SK-N-SH treated with all-trans-retinoic acid at 6 μM for 48 hours (cell line): Measurements from ENCODE around the gene NARS2.

Source experiments
- ATAC-seq: fragments of 200-7000 bp; cut with Tn5 transposase; 3 replicates; pipeline ENCODE4 v1.9.1; 2020; ENCODE audit warnings: mild to moderate bottlenecking, moderate library complexity
- BACH2 ChIP-seq: fragments of 250-450 bp; sonication (Bioruptor Pico); IDR thresholded peaks from 2 replicates; pipeline ENCODE4 v1.9.0; 2021; ENCODE audit warnings: mild to moderate bottlenecking, borderline replicate concordance
- CREB5 ChIP-seq: fragments of 250-450 bp; sonication (Bioruptor Pico); IDR thresholded peaks from 2 replicates; pipeline ENCODE4 v1.5.1; 2020; ENCODE audit warnings: low read depth, mild to moderate bottlenecking, moderate library complexity
- CSDC2 ChIP-seq: fragments of 250-450 bp; sonication (Bioruptor Pico); IDR thresholded peaks from 2 replicates; pipeline ENCODE4 v1.5.0; 2020; ENCODE audit warnings: mild to moderate bottlenecking, moderate library complexity
- CSRNP3 ChIP-seq: fragments of 250-450 bp; sonication (Bioruptor Pico); IDR thresholded peaks from 2 replicates; pipeline ENCODE4 v1.5.1; 2021; ENCODE audit warnings: mild to moderate bottlenecking, moderate library complexity
- ESRRG ChIP-seq: fragments of 250-450 bp; sonication (Bioruptor Pico); IDR thresholded peaks from 2 replicates; pipeline ENCODE4 v1.6.1; 2021; ENCODE audit warnings: mild to moderate bottlenecking
- ISL1 ChIP-seq: fragments of 250-450 bp; sonication (Bioruptor Pico); IDR thresholded peaks from 2 replicates; pipeline ENCODE4 v2.1.2; 2022; ENCODE audit warnings: mild to moderate bottlenecking, moderate library complexity
- OSR1 ChIP-seq: fragments of 250-450 bp; sonication (Bioruptor Pico); IDR thresholded peaks from 2 replicates; pipeline ENCODE4 v1.8.0; 2022; ENCODE audit warnings: moderate library complexity, mild to moderate bottlenecking, inconsistent platforms
- PATZ1 ChIP-seq: fragments of 250-450 bp; sonication (Bioruptor Pico); IDR thresholded peaks from 2 replicates; pipeline ENCODE4 v1.8.0; 2020; ENCODE audit warnings: mild to moderate bottlenecking, moderate library complexity, borderline replicate concordance
- PPARA ChIP-seq: fragments of 250-450 bp; sonication (Bioruptor Pico); IDR thresholded peaks from 2 replicates; pipeline ENCODE4 v1.5.0; 2020; ENCODE audit warnings: mild to moderate bottlenecking, borderline replicate concordance
- SNAI2 ChIP-seq: fragments of 250-450 bp; sonication (Bioruptor Pico); IDR thresholded peaks from 2 replicates; pipeline ENCODE4 v1.5.0; 2020; ENCODE audit warnings: mild to moderate bottlenecking, moderate library complexity
- TOX ChIP-seq: fragments of 250-450 bp; sonication (Bioruptor Pico); IDR thresholded peaks from 2 replicates; pipeline ENCODE4 v1.8.0; 2021; ENCODE audit warnings: mild to moderate bottlenecking, moderate library complexity, borderline replicate concordance
- TSHZ2 ChIP-seq: fragments of 250-450 bp; sonication (Bioruptor Pico); IDR thresholded peaks from 2 replicates; pipeline ENCODE4 v1.5.0; 2020; ENCODE audit warnings: mild to moderate bottlenecking, moderate library complexity
- ZC3H10 ChIP-seq: fragments of 250-450 bp; sonication (Bioruptor Pico); IDR thresholded peaks from 2 replicates; pipeline ENCODE4 v1.5.1; 2021; ENCODE audit warnings: mild to moderate bottlenecking, moderate library complexity
- ZFP3 ChIP-seq: fragments of 250-450 bp; sonication (Bioruptor Pico); IDR thresholded peaks from 2 replicates; pipeline ENCODE4 v1.5.0; 2020; ENCODE audit warnings: mild to moderate bottlenecking, moderate library complexity
- ZNF70 ChIP-seq: fragments of 450-650 bp; formaldehyde crosslinking; IDR thresholded peaks from 2 replicates; pipeline ENCODE4 v1.5.0; 2020; ENCODE audit warnings: mild to moderate bottlenecking, moderate library complexity
- ZNF8 ChIP-seq: fragments of 450-650 bp; formaldehyde crosslinking; IDR thresholded peaks from 2 replicates; pipeline ENCODE4 v1.5.0; 2020; ENCODE audit warnings: mild to moderate bottlenecking, moderate library complexity

The NARS2 gene

GRCh38 chr11:78420255-78420764 lies 154.4 kb downstream of the NARS2 start (continued):
- TF ChIP-seq PATZ1, result no peak
- TF ChIP-seq ZNF8, result no peak
- TF ChIP-seq, all 23 proteins: peak for 3

- TF ChIP-seq ISL1 (CRISPR knock-in tag), result peak; percentile 68
- TF ChIP-seq ZNF70 (CRISPR knock-in tag), result no peak
- TF ChIP-seq ESRRG, result no peak
- TF ChIP-seq TOX (CRISPR knock-in tag), result no peak
- no peak for TF ChIP-seq CSDC2 (CRISPR knock-in tag)
- no peak for TF ChIP-seq OSR1
- TF ChIP-seq ZNF8, result 0 out of 2 replicates have a peak, but pooled peaks have one; percentile 19
- peak; percentile 65; the same call in 1 of the 2 replicates for TF ChIP-seq SNAI2 (CRISPR knock-in tag)
- peak; percentile 13 for ATAC-seq
These were observed 155.3 kb downstream of the NARS2 start for GRCh38 chr11:78419327-78419726.

GRCh38 chr11:78418584-78419211 lies 156.0 kb downstream of the NARS2 start:
- TF ChIP-seq OSR1 (no peak), CSDC2 (CRISPR knock-in tag) (0 out of 2 replicates have a peak, but pooled peaks have one; percentile 13), ZC3H10 (CRISPR knock-in tag) (no peak), ZNF8 (no peak), ZNF70 (CRISPR knock-in tag) (0 out of 2 replicates have a peak, but pooled peaks have one; percentile 5)
- no peak for ATAC-seq

- TF ChIP-seq CREB5 (CRISPR knock-in tag) (no peak), CSDC2 (CRISPR knock-in tag) (0 out of 2 replicates have a peak, but pooled peaks have one; percentile 71), CSRNP3 (CRISPR knock-in tag) (no peak), SNAI2 (CRISPR knock-in tag) (peak; percentile 92), PATZ1 (no peak), TSHZ2 (CRISPR knock-in tag) (peak; percentile 75), PPARA (CRISPR knock-in tag) (no peak), BACH2 (0 out of 2 replicates have a peak, but pooled peaks have one; percentile 21), ZFP3 (CRISPR knock-in tag) (peak; percentile 52; the same call in 1 of the 2 replicates)
- peak; percentile 37 for ATAC-seq
These were observed 156.6 kb downstream of the NARS2 start for GRCh38 chr11:78417888-78418583.
